NCI-H1930 (cell line): ENCODE measurements around the gene SYT3.

Experiments used
- DNase-seq, 2 experiments: peaks; one replicate each; lab custom pipeline; 2025; lab: John Stamatoyannopoulos, UW

SYT3 gene

GRCh38 chr19:50639121-50640112 lies at the start of gene SYT3:
Gene SYT3 (minus strand): TSS chr19:50639881. CDS start chr19:50637411, 2,470 bp downstream.
- DNase-seq = peak; percentile 66 to 81

- no peak for DNase-seq
These were observed 49.1 kb upstream of the SYT3 start for GRCh38 chr19:50688766-50689165.

GRCh38 chr19:50686310-50687032 lies 46.8 kb upstream of the SYT3 start:
- DNase-seq = no peak

GRCh38 chr19:50679177-50680125 lies 39.8 kb upstream of the SYT3 start:
- DNase-seq = peak; percentile 86 to 90

GRCh38 chr19:50678323-50678722 lies 38.6 kb upstream of the SYT3 start:
- DNase-seq = no peak

- DNase-seq = no peak
These were observed 38.0 kb upstream of the SYT3 start for GRCh38 chr19:50677636-50678035.

- DNase-seq = no peak
These were observed 37.0 kb upstream of the SYT3 start for GRCh38 chr19:50676625-50677197.

- no peak for DNase-seq
These were observed 33.4 kb upstream of the SYT3 start for GRCh38 chr19:50673118-50673517.

GRCh38 chr19:50670102-50670380 lies 30.4 kb upstream of the SYT3 start:
- no peak for DNase-seq

- peak; percentile 22 to 41 for DNase-seq
These were observed 29.8 kb upstream of the SYT3 start for GRCh38 chr19:50669302-50670101.

GRCh38 chr19:50668879-50669278 lies 29.2 kb upstream of the SYT3 start:
- DNase-seq = no peak

GRCh38 chr19:50668416-50668815 lies 28.7 kb upstream of the SYT3 start:
- DNase-seq = no peak

- no peak for DNase-seq
These were observed 28.1 kb upstream of the SYT3 start for GRCh38 chr19:50667759-50668231.

- DNase-seq = no peak
These were observed 27.6 kb upstream of the SYT3 start for GRCh38 chr19:50667177-50667758.

GRCh38 chr19:50666346-50667176 lies 26.9 kb upstream of the SYT3 start:
- no peak for DNase-seq

GRCh38 chr19:50664204-50664603 lies 24.5 kb upstream of the SYT3 start:
- no peak for DNase-seq

- peak; percentile 23 to 29 for DNase-seq
These were observed 23.8 kb upstream of the SYT3 start for GRCh38 chr19:50663482-50663790.

- no peak for DNase-seq
These were observed 23.2 kb upstream of the SYT3 start for GRCh38 chr19:50662651-50663481.
